GM12892 (cell line): ENCODE results near the gene PRDM16.

Experiments
- POLR2A ChIP-seq: IDR thresholded peaks from 2 replicates; pipeline ENCODE4 v1.6.1; 2011; ENCODE audit warnings: low read depth, low read length, control low read depth
- POLR2AphosphoS5 ChIP-seq: IDR thresholded peaks from 2 replicates; pipeline ENCODE4 v1.6.1; 2011; ENCODE audit warnings: low read depth, low read length, control low read depth

GRCh38 chr1:3051270-3052268 lies 17.4 kb upstream of the PRDM16 start:
- TF ChIP-seq POLR2A, result no peak
- TF ChIP-seq POLR2AphosphoS5, result no peak
